Neural progenitor cell (in vitro differentiated cells): ENCODE results near the gene FLG2. TPM values are rescaled to one million over a fixed set of nuclear protein-coding genes. Genes with fewer than 3 reads are reported as not detected.

Experiments
- DNase-seq: peaks from one replicate; pipeline ENCODE4 v3.0.0-alpha.2; 2016; ENCODE audit warnings: low spot score
- H2AFZ ChIP-seq: fragments of 200-600 bp; sonication (generic); replicated peaks from 2 replicates; pipeline ENCODE4 v1.6.1; 2016; ENCODE audit warnings: antibody characterized with exemption
- H3F3A ChIP-seq: fragments of 200-600 bp; sonication (generic); 2 replicates; pipeline ENCODE4 v1.6.1; 2016; ENCODE audit warnings: antibody characterized with exemption, low read depth
- H3K27ac ChIP-seq: fragments of 200-600 bp; sonication (generic); 2 replicates; pipeline ENCODE4 v1.5.1; 2016; ENCODE audit warnings: mild to moderate bottlenecking
- H3K27me3 ChIP-seq: fragments of 200-600 bp; sonication (generic); 2 replicates; pipeline ENCODE4 v1.6.1; 2016; ENCODE audit warnings: mild to moderate bottlenecking, moderate library complexity
- H3K36me3 ChIP-seq: fragments of 200-600 bp; sonication (generic); 2 replicates; pipeline ENCODE4 v1.5.1; 2016
- H3K4me1 ChIP-seq: fragments of 200-600 bp; sonication (generic); 2 replicates; pipeline ENCODE4 v1.6.1; 2016; ENCODE audit warnings: mixed run types
- H3K4me2 ChIP-seq: fragments of 200-600 bp; sonication (generic); 2 replicates; pipeline ENCODE4 v1.6.1; 2016
- H3K4me3 ChIP-seq: fragments of 200-600 bp; sonication (generic); 2 replicates; pipeline ENCODE4 v1.5.1; 2016
- H3K79me2 ChIP-seq: fragments of 200-600 bp; sonication (generic); 2 replicates; pipeline ENCODE4 v1.6.1; 2016; ENCODE audit warnings: low read depth
- H3K9ac ChIP-seq: fragments of 200-600 bp; sonication (generic); 2 replicates; pipeline ENCODE4 v1.6.1; 2016
- H3K9me3 ChIP-seq: fragments of 200-600 bp; sonication (generic); 2 replicates; pipeline ENCODE4 v1.5.1; 2016; ENCODE audit warnings: low read depth
- H4K20me1 ChIP-seq: fragments of 200-600 bp; sonication (generic); 2 replicates; pipeline ENCODE4 v1.6.1; 2016; ENCODE audit warnings: low read depth
- H3K27ac Mint-ChIP-seq: 3 replicates; pipeline ENCODE4 v1.8.0; 2021; ENCODE audit warnings: mixed read lengths
- H3K27me3 Mint-ChIP-seq: 2 replicates; pipeline ENCODE4 v1.8.0; 2022; ENCODE audit warnings: low read depth, mild to moderate bottlenecking, inconsistent platforms, moderate library complexity, mixed read lengths; ENCODE audit not compliant: insufficient read depth
- H3K36me3 Mint-ChIP-seq: 3 replicates; pipeline ENCODE4 v1.8.0; 2021; ENCODE audit warnings: mixed read lengths
- H3K4me1 Mint-ChIP-seq: 3 replicates; pipeline ENCODE4 v1.8.0; 2021; ENCODE audit warnings: mixed read lengths
- H3K4me3 Mint-ChIP-seq: 3 replicates; pipeline ENCODE4 v1.8.0; 2021; ENCODE audit warnings: mild to moderate bottlenecking, moderate library complexity, mixed read lengths
- H3K9me3 Mint-ChIP-seq: 3 replicates; pipeline ENCODE4 v1.8.0; 2020; ENCODE audit warnings: mixed read lengths
- EZH2 ChIP-seq: fragments of 200-600 bp; sonication (generic); IDR thresholded peaks from 2 replicates; pipeline ENCODE4 v1.6.1; 2017; ENCODE audit warnings: antibody characterized with exemption, mild to moderate bottlenecking, moderate library complexity
- EZH2phosphoT487 ChIP-seq: fragments of 200-600 bp; sonication (generic); IDR thresholded peaks from 2 replicates; pipeline ENCODE4 v1.6.1; 2017; ENCODE audit warnings: antibody characterized with exemption
- total RNA-seq: library from RNA; depleted of rRNA; stranded (reverse); fragments of >200 nt; gene quantifications from 2 replicates; pipeline ENCODE4 v1.2.3, GENCODE V29; 2015; ENCODE audit warnings: low replicate concordance
- TF ChIP-seq, protein P1 (sequence below): fragments of 200-600 bp; sonication (generic); IDR thresholded peaks from 2 replicates; pipeline ENCODE4 v1.5.1; 2017; ENCODE audit warnings: antibody characterized with exemption, mild to moderate bottlenecking

FLG2 gene
- total RNA-seq, 1 donor from 2014 or later: not detected

DNA sequence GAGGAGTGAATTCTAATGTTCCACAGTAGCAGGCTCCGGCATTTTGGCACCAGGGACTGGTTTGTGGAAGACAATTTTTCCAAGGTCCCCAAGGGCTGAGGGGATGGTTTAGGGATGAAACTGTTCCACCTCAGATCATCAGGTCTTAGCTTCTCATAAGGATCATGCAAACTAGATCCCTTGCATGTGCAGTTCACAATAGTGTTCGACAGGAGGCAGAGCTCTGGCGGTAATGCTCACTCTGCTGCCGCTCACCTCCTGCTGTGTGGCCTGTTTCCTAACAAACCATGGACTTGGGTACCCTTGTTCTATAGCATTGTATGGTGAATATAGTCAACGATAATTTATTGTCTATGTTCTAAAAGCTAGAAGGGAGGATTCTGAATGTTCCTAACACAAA, 37.7 kb upstream of the FLG2 start:
- no peak for DNase-seq
- Mint-ChIP-seq H3K27me3 (peaks cover 2% of the 10 kb centered on the region), H3K27ac (no peak overlapping the region), H3K4me1 (no peaks in the 10 kb centered on the region), H3K4me3 (no peak overlapping the region), H3K9me3 (peaks cover 7% of the 10 kb centered on the region), H3K36me3 (no peaks in the 10 kb centered on the region)
- Histone ChIP-seq H3K9ac (no peak overlapping the region), H3K79me2 (no peaks in the 10 kb centered on the region), H3K27me3 (no peaks in the 10 kb centered on the region), H3K27ac (no peak overlapping the region), H2AFZ (no peak overlapping the region), H3K4me2 (no peak overlapping the region), H3K9me3 (peaks cover 16% of the 10 kb centered on the region), H3K4me1 (no peaks in the 10 kb centered on the region), H3F3A (no peaks in the 10 kb centered on the region), H3K36me3 (no peaks in the 10 kb centered on the region), H4K20me1 (no peaks in the 10 kb centered on the region), H3K4me3 (no peak overlapping the region)
- no peak for TF ChIP-seq EZH2
- TF ChIP-seq, protein P1, sequence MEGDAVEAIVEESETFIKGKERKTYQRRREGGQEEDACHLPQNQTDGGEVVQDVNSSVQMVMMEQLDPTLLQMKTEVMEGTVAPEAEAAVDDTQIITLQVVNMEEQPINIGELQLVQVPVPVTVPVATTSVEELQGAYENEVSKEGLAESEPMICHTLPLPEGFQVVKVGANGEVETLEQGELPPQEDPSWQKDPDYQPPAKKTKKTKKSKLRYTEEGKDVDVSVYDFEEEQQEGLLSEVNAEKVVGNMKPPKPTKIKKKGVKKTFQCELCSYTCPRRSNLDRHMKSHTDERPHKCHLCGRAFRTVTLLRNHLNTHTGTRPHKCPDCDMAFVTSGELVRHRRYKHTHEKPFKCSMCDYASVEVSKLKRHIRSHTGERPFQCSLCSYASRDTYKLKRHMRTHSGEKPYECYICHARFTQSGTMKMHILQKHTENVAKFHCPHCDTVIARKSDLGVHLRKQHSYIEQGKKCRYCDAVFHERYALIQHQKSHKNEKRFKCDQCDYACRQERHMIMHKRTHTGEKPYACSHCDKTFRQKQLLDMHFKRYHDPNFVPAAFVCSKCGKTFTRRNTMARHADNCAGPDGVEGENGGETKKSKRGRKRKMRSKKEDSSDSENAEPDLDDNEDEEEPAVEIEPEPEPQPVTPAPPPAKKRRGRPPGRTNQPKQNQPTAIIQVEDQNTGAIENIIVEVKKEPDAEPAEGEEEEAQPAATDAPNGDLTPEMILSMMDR: no peak
- no peak for TF ChIP-seq EZH2phosphoT487

DNA sequence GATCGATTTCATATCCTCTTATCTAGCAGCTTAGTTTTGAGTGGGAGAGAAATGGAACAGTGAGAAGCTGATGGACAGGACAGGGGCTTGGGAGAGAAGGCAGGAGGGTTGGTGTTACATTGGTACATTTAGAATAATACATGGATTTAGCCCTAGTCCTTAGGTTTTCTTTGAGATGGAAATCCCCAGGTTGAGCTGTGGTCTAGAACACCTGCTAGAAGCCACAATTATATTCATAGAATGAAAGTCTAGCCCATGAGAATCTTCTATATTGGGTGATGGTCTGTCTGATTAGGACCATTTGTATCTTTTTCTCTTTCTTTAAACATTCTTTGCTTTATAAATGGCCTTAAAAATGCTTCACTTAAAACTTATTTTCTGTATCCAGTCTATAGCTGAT, 34.3 kb upstream of the FLG2 start:
- Histone ChIP-seq H3K9ac (no peak overlapping the region), H2AFZ (no peak overlapping the region), H3K36me3 (no peaks in the 10 kb centered on the region), H3K9me3 (peaks cover 41% of the 10 kb centered on the region), H3K4me3 (no peak overlapping the region), H3K4me2 (no peak overlapping the region), H3K4me1 (no peaks in the 10 kb centered on the region), H3K27ac (no peak overlapping the region), H3F3A (no peaks in the 10 kb centered on the region), H4K20me1 (no peaks in the 10 kb centered on the region), H3K27me3 (no peaks in the 10 kb centered on the region), H3K79me2 (no peaks in the 10 kb centered on the region)
- H3K27me3 Mint-ChIP-seq: peaks cover 2% of the 10 kb centered on the region
- DNase-seq: no peak
- no peaks in the 10 kb centered on the region for H3K36me3 Mint-ChIP-seq
- H3K27ac Mint-ChIP-seq: no peak overlapping the region
- H3K4me1 Mint-ChIP-seq: no peaks in the 10 kb centered on the region
- TF ChIP-seq, protein P1: no peak
- no peak for TF ChIP-seq EZH2
- no peak for TF ChIP-seq EZH2phosphoT487
- no peak overlapping the region for H3K4me3 Mint-ChIP-seq
- peaks cover 10% of the 10 kb centered on the region for H3K9me3 Mint-ChIP-seq

DNA sequence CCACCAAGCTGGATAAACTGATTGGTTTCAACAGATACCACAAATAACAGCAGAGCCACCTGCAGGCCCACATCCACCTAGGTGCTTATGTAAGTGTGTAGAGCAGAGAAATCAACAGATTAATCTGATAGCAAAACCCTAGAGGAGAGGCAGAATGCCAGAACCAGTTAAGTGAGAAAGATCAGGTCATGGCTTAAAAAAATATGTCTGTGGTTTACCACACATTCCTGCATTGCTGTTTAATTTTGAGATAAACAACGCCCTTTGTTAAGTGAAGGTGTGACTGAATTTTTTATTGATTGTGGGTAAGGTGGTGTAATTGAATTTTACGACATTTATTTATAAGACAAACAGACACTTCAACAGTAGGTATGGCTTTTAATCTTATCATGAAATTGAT, 33.1 kb upstream of the FLG2 start:
- Histone ChIP-seq H3K36me3 (no peaks in the 10 kb centered on the region), H4K20me1 (no peaks in the 10 kb centered on the region), H3K79me2 (no peaks in the 10 kb centered on the region), H3K27ac (no peak overlapping the region), H2AFZ (no peak overlapping the region), H3K9ac (no peak overlapping the region), H3K9me3 (peaks cover 42% of the 10 kb centered on the region), H3K27me3 (no peaks in the 10 kb centered on the region), H3K4me1 (no peaks in the 10 kb centered on the region), H3K4me2 (no peak overlapping the region), H3K4me3 (no peak overlapping the region), H3F3A (no peaks in the 10 kb centered on the region)
- no peak for DNase-seq
- H3K36me3 Mint-ChIP-seq: no peaks in the 10 kb centered on the region
- no peaks in the 10 kb centered on the region for H3K4me1 Mint-ChIP-seq
- H3K27ac Mint-ChIP-seq: no peak overlapping the region
- H3K4me3 Mint-ChIP-seq: no peak overlapping the region
- TF ChIP-seq, protein P1: no peak
- TF ChIP-seq EZH2phosphoT487: no peak
- TF ChIP-seq EZH2: no peak
- peaks cover 12% of the 10 kb centered on the region for H3K9me3 Mint-ChIP-seq
- peaks cover 2% of the 10 kb centered on the region for H3K27me3 Mint-ChIP-seq

DNA sequence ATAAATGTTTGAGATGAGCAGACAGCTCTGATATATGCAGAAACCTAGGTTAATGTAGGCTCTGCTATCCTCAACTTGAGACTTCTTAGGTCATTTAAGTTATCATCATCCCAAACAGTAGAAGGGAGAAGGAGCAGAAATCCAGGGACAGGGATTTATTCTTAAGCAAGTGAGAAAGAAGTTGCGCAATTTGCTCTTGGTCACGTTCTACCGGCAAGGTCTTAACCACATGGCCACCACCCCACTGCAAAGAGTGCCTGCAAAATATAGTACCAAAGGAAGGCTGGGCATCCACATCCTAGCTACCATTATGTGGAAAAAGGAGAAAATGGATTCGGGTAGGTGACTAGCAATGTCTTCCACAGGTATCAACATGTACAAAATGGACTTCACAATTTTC, 29.1 kb upstream of the FLG2 start:
- H3F3A ChIP-seq: no peaks in the 10 kb centered on the region
- H2AFZ ChIP-seq: no peak overlapping the region
- H3K4me2 ChIP-seq: no peak overlapping the region
- Mint-ChIP-seq H3K9me3 (peaks cover 20% of the 10 kb centered on the region), H3K36me3 (no peaks in the 10 kb centered on the region), H3K27me3 (no peaks in the 10 kb centered on the region), H3K4me3 (no peak overlapping the region), H3K27ac (no peak overlapping the region), H3K4me1 (no peaks in the 10 kb centered on the region)
- H3K4me1 ChIP-seq: no peaks in the 10 kb centered on the region
- H3K9me3 ChIP-seq: peaks cover 48% of the 10 kb centered on the region
- TF ChIP-seq, protein P1: no peak
- TF ChIP-seq EZH2phosphoT487 (no peak), EZH2 (no peak)
- no peaks in the 10 kb centered on the region for H3K36me3 ChIP-seq
- H3K4me3 ChIP-seq: no peak overlapping the region
- no peak overlapping the region for H3K9ac ChIP-seq
- DNase-seq: no peak
- no peaks in the 10 kb centered on the region for H4K20me1 ChIP-seq
- no peaks in the 10 kb centered on the region for H3K79me2 ChIP-seq
- no peak overlapping the region for H3K27ac ChIP-seq
- no peaks in the 10 kb centered on the region for H3K27me3 ChIP-seq
